ENCODE data around the gene AGA. TPM values are rescaled to one million over a fixed set of nuclear protein-coding genes. Genes with fewer than 3 reads are reported as not detected.

AGA gene
- total and polyA plus RNA-seq, 10 of the 15 experiments (the other 5 are each of a cell fraction or from before 2014, with no cell fraction given) = 17.1 to 37.6 (median 24.5) TPM

DNA sequence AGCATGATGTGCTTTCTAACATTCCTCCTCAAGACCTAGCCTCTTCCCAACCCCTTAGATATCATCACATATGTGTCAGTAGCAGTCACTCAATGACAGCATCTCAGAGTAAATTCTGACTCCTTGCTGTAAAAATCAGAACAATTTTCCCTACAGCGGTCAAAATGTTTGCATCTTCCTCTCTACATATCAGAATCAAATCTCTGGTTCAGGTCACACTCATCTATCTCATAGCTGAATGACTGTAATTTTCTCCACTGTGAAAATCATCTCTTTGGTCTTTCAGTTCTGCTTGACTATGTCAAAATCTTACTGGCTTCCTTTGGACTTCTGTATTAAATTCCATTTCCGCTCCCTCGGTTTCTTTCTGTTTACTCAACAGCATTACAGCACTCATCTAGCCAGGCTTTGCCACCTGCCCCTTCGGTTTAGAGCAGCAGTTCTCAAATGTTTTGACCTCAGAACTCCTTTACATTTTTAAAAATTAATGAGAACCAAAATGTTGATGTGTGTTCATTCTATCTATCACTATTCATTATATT lies 57.3 kb downstream of the AGA start:
- H3K9me3 ChIP-seq (replicated peaks; ENCODE audit: control insufficient read depth, insufficient read depth, low read length) = no peaks in the 10 kb centered on the region
- DNase-seq (ENCODE audit: low read depth, low spot score) (no peak), ATAC-seq (no peak), FAIRE-seq (no peak)
- SMC1A ChIA-PET (ENCODE audit: uncharacterized antibody, unreplicated experiment) = interaction anchor here (1.3 kb wide), 1 partner anchor 134 kb away, joined by 3 read pairs; no protein-coding TSS in a partner anchor
- no peaks in the 10 kb centered on the region for H3K27me3 ChIP-seq (replicated peaks in 1 of 2; ENCODE audit: control insufficient read depth in 2 of 2, insufficient read depth in 2 of 2, low read length in 1 of 2)
- no peaks in the 10 kb centered on the region for H4K20me1 ChIP-seq (ENCODE audit: control insufficient read depth, insufficient read depth)
- no peaks in the 10 kb centered on the region for H3K36me3 ChIP-seq (ENCODE audit: control insufficient read depth in 2 of 2, insufficient read depth in 2 of 2, low read length in 1 of 2)
- in situ Hi-C loops (cut with MboI) (no loop called here), intact Hi-C loops (cut with micrococcal nuclease; ENCODE audit: unreplicated experiment) (no loop called here)
- RAD21 ChIA-PET (ENCODE audit: unreplicated experiment) = no interaction called here
- no peaks in the 10 kb centered on the region for H3K4me1 ChIP-seq (ENCODE audit: control insufficient read depth, insufficient read depth, low read length)
- POLR2A ChIA-PET = no interaction called here
- no peak overlapping the region for H3K4me3 ChIP-seq
- H3K27ac ChIP-seq (ENCODE audit: control insufficient read depth, insufficient read depth) = no peak overlapping the region
- BruUV-seq (replicated peaks) = no TSS peak
- CTCF ChIA-PET = no interaction called here
- H3K9ac ChIP-seq (ENCODE audit: control insufficient read depth, insufficient read depth, low read length) = no peak overlapping the region
- 71% methylated on average over 4 of the region's 4 CpGs for WGBS (ENCODE audit: insufficient coverage, insufficient replicate concordance, low lambda C conversion rate, missing lambda C conversion rate)
- no peaks in the 10 kb centered on the region for H3K79me2 ChIP-seq (ENCODE audit: control insufficient read depth, insufficient read depth, low read length)
- TF ChIP-seq NR2C2 (IDR thresholded peaks at IDR 0.05; ENCODE audit: borderline replicate concordance, control insufficient read depth, insufficient read length, low read depth) (no peak), SPI1 (IDR thresholded peaks at IDR 0.05; ENCODE audit: borderline replicate concordance, insufficient read depth, low read depth, low read length) (no peak), STAT3 (IDR thresholded peaks at IDR 0.05; ENCODE audit: low read depth, low read length) (no peak), ZNF207 (IDR thresholded peaks at IDR 0.05; ENCODE audit: borderline replicate concordance) (no peak), BRCA1 (IDR thresholded peaks at IDR 0.05; ENCODE audit: low read depth, low read length) (no peak), RBBP5 (conservative IDR thresholded peaks at IDR 0.05) (no peak), JUNB (IDR thresholded peaks at IDR 0.05) (no peak), HDAC2 (IDR thresholded peaks at IDR 0.05) (no peak), SMARCA5 (IDR thresholded peaks at IDR 0.05) (no peak), NFYA (IDR thresholded peaks at IDR 0.05; ENCODE audit: borderline replicate concordance, low read depth, low read length) (no peak), MTA2 (IDR thresholded peaks at IDR 0.05; ENCODE audit: low read depth) (no peak), NR2C1 (IDR thresholded peaks at IDR 0.05) (no peak), SREBF1 (IDR thresholded peaks at IDR 0.05; ENCODE audit: low read length) (no peak)
- TF ChIP-seq, protein P1, sequence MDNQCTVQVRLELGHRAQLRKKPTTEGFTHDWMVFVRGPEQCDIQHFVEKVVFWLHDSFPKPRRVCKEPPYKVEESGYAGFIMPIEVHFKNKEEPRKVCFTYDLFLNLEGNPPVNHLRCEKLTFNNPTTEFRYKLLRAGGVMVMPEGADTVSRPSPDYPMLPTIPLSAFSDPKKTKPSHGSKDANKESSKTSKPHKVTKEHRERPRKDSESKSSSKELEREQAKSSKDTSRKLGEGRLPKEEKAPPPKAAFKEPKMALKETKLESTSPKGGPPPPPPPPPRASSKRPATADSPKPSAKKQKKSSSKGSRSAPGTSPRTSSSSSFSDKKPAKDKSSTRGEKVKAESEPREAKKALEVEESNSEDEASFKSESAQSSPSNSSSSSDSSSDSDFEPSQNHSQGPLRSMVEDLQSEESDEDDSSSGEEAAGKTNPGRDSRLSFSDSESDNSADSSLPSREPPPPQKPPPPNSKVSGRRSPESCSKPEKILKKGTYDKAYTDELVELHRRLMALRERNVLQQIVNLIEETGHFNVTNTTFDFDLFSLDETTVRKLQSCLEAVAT (IDR thresholded peaks at IDR 0.05) = no peak
- H3K4me2 ChIP-seq (ENCODE audit: control insufficient read depth, insufficient read depth) = no peak overlapping the region
- H2AFZ ChIP-seq (ENCODE audit: control insufficient read depth, low read depth, low read length) = no peak overlapping the region
